ENCODE results near the gene GAB1.

DNA sequence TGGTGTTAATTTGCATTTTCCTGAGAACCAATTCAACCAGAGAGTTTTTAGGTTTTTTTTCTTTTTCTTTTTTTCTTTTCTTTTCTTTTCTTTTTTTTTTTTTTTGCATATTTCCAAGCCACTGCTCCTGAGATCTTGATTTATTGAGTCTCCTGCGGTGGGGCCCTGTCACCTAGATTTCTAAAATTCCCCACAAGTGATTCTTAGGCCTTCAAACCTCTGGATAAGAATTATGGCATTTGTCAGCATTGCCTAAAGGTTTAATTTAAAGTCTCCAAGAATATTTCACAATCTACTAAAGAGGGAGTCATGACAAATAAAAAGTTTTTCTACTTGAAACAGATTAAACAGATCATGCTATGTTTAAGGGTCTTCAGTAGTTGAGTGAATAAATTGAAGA is 84.9 kb downstream of the GAB1 start:
- TF ChIP-seq, protein P1, sequence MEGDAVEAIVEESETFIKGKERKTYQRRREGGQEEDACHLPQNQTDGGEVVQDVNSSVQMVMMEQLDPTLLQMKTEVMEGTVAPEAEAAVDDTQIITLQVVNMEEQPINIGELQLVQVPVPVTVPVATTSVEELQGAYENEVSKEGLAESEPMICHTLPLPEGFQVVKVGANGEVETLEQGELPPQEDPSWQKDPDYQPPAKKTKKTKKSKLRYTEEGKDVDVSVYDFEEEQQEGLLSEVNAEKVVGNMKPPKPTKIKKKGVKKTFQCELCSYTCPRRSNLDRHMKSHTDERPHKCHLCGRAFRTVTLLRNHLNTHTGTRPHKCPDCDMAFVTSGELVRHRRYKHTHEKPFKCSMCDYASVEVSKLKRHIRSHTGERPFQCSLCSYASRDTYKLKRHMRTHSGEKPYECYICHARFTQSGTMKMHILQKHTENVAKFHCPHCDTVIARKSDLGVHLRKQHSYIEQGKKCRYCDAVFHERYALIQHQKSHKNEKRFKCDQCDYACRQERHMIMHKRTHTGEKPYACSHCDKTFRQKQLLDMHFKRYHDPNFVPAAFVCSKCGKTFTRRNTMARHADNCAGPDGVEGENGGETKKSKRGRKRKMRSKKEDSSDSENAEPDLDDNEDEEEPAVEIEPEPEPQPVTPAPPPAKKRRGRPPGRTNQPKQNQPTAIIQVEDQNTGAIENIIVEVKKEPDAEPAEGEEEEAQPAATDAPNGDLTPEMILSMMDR (IDR thresholded peaks at IDR 0.05), result no peak
- no peak for TF ChIP-seq POLR2A (IDR thresholded peaks at IDR 0.05)
